ENCODE measurements around the gene DRICH1.
"Not testable (repeated sequence)": the region's sequence is repeated elsewhere in the genome, so short reads cannot be mapped to it uniquely, and the experiment has no call there.

Gene DRICH1

DNA sequence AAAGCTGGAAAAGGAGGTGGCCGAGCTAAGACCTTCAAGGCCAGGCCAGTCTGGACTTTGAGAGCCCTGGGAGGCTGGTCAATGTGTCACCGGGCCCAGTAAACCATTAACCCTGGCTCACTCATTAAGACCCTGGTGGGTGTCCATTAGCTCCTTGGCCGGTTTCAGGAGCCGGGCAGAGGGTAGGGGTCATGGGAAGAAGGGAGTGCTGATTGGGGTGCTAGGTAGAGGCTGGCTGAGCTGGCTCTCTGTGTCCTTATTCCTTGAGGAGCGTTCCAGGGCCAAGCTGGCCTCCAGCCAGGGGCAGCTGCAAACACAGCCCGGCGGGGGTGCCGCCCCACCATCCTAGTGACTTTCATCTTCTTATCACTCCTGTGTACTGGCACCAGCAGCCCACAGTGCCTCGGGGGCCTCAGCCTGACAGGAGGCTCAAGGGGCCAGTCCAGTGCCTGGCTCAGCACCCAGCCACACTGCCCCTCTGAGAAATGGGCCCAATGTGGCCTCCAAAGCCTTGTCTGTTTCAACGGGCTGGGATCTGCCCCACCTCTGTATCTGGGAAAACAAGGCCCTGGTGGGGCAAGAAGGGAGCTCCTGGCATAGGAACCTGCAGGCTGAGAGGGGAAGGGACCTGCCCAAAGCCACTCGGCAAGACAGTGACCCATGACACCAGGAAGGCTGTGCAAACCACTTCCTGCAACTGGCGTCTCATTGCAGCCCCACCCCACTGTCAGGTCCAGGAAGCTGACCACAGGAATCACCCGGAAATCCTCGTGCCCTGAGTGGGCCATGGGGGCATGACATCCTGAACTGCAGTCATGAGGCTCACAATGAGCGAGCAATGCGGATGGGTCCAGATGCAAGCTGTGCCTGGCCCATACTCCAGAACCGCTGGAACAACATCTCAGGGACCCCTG is 43.6 kb upstream of the DRICH1 start:
- no peaks in the 10 kb centered on the region for H3K9me3 Mint-ChIP-seq
- H3K4me3 Mint-ChIP-seq: no peak overlapping the region
- H3K27me3 Mint-ChIP-seq (ENCODE audit: low read depth, poor library complexity): no peaks in the 10 kb centered on the region
- H3K36me3 Mint-ChIP-seq (ENCODE audit: low read depth): peaks cover 7% of the 10 kb centered on the region
- TF ChIP-seq, protein P1, sequence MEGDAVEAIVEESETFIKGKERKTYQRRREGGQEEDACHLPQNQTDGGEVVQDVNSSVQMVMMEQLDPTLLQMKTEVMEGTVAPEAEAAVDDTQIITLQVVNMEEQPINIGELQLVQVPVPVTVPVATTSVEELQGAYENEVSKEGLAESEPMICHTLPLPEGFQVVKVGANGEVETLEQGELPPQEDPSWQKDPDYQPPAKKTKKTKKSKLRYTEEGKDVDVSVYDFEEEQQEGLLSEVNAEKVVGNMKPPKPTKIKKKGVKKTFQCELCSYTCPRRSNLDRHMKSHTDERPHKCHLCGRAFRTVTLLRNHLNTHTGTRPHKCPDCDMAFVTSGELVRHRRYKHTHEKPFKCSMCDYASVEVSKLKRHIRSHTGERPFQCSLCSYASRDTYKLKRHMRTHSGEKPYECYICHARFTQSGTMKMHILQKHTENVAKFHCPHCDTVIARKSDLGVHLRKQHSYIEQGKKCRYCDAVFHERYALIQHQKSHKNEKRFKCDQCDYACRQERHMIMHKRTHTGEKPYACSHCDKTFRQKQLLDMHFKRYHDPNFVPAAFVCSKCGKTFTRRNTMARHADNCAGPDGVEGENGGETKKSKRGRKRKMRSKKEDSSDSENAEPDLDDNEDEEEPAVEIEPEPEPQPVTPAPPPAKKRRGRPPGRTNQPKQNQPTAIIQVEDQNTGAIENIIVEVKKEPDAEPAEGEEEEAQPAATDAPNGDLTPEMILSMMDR (IDR thresholded peaks at IDR 0.05): no peak
- peaks cover 14% of the 10 kb centered on the region for H3K4me1 Mint-ChIP-seq
- no peak for DNase-seq
- no peak overlapping the region for H3K27ac Mint-ChIP-seq

DNA sequence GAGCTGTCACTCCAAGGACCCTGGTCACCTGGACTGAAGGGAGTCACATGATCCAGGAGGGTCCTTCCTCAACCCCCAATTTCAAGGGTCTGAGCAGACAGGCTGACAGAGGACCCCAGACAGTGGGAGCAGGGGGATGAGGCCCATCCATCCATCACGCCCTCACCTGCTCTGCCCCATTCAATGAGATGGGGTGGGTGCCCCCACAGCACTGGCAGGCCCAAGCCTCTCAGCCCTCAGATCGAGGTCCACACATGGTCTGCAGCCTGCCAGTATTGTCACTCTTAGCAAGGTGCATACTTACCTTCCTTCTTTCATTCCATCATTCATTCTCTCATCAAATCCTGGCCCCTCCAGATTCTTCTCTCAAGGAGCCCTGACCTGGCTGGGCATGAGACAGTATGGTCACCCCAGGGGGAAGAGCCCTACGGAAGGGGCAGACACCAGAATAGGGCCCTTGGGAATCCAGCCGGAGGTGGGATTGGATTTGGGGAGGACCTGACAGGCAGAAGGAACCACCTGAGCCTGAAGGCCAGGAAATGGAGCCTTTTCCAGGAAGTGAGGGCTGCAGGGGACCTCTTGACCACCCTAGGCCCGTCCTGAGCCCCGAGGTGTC is 42.9 kb upstream of the DRICH1 start:
- peak overlapping the region; percentile 61 for H3K27ac Mint-ChIP-seq
- peaks cover 14% of the 10 kb centered on the region for H3K4me1 Mint-ChIP-seq
- H3K4me3 Mint-ChIP-seq; H3K27me3 Mint-ChIP-seq (ENCODE audit: low read depth, poor library complexity); H3K36me3 Mint-ChIP-seq (ENCODE audit: low read depth); DNase-seq; H3K9me3 Mint-ChIP-seq: not testable (repeated sequence)

DNA sequence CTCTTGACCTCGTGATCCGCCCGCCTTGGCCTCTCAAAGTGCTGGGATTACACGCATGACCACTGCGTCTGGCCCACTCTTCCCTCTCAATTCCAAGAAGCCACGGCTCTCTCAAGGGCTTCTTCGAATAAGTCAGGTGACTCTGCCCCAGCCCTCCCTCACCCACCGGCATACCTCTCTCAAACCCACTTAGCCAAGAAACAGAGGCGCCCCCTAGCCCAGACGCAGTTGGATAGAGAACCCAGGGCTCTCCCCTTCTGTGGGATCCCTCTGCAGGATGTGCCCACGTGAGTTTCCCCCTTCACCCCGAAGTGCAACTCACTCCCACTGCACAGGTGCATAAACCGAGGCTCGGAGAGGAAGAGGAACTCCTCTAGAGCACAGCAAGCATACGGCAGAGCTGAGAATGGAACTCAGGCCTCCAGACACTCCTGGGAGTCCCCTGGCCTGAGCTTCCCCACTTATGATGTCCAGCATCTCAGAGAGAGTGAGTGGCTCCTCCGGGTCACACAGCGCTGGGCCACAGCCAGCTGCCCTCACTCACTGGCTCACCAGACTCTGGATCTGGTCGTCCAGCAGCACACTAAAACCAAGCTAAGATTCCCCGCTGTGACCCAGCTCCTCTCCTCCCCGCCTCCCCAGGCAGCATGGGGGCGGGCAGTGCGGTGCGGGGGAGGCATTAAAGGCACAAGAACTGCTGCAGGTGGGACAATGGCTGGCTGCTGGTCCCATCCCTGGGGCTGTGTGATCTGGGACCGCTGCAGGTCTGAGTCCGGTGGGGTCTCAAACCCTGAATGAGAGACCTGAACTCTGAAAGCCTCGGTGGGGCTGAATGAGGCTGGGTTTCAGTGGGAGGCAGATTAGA is 41.9 kb upstream of the DRICH1 start:
- DNase-seq: no peak
- Mint-ChIP-seq H3K36me3 (ENCODE audit: low read depth) (peaks cover 4% of the 10 kb centered on the region), H3K4me3 (no peak overlapping the region), H3K27me3 (ENCODE audit: low read depth, poor library complexity) (no peaks in the 10 kb centered on the region), H3K4me1 (peaks cover 14% of the 10 kb centered on the region), H3K9me3 (no peaks in the 10 kb centered on the region), H3K27ac (peak overlapping the region; percentile 69)
- TF ChIP-seq, protein P1 (IDR thresholded peaks at IDR 0.05): no peak

DNA sequence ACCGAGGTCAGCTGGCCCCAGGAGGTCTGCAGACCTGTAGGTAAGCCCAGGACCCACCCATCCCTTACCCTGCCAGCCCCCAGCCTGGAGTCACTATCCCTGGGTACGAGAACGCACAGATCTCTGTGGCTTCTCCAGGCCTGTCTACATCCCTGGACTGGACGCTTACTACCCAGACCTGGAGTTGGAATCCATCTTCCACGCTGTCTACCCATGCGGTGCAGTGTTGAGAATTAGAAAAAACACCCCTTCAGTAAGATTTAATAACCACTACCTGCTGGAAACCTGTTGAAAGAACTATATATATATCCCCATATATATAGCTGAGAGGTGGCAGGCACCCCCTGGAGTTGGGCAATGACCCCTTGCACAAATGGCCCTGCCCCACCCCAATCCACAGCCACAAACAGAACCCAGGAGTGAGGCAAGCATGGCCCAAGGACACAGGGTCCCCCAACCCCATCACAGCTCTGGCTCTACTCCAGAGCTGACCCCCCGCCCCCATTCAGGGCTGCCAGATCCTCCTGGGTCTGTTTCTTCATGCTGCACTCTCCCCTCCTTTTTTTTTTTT is 41.0 kb upstream of the DRICH1 start:
- Mint-ChIP-seq H3K36me3 (ENCODE audit: low read depth) (peaks cover 4% of the 10 kb centered on the region), H3K27ac (peak overlapping the region; percentile 42), H3K27me3 (ENCODE audit: low read depth, poor library complexity) (no peaks in the 10 kb centered on the region), H3K4me1 (peaks cover 12% of the 10 kb centered on the region), H3K4me3 (no peak overlapping the region), H3K9me3 (no peaks in the 10 kb centered on the region)
- TF ChIP-seq, protein P1 (IDR thresholded peaks at IDR 0.05): no peak
- DNase-seq: no peak

DNA sequence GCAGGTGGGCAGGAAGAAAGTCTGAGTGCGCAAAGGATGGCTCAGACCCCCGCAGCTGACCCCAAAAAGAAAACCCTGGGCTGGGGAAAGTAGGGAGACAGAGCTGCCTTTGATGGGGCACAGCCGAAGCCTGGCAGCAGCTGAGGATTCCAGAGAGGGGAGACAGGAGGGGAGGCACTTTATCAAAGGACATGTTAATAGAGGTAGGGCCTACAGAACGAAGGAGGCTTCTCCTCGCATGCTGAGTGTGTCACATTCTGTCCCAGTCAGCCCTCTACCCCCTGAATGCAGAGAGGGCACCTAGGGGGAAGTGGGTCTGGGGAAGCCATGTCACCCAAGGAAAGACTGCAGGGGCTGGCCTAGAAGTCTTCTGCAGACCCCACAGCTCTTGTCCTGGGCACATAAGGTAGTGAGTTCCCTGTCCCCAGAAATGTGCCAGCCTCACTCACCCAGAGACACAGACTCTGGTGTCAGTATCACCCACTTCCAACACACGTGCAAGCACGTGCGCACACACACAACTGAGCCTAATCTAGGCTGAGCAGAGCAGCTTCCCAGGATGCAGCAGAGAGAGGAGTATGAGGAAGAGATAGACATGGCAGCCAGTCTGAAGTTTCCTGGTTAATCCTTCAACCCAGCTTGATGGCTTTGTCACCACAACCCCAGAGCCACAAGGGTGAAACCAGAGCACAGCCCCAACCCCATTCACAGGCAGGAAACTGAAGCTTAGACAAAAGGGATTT is 40.4 kb upstream of the DRICH1 start:
- H3K4me3 Mint-ChIP-seq; H3K9me3 Mint-ChIP-seq; H3K27me3 Mint-ChIP-seq (ENCODE audit: low read depth, poor library complexity); DNase-seq; H3K27ac Mint-ChIP-seq; H3K36me3 Mint-ChIP-seq (ENCODE audit: low read depth); H3K4me1 Mint-ChIP-seq: not testable (repeated sequence)

DNA sequence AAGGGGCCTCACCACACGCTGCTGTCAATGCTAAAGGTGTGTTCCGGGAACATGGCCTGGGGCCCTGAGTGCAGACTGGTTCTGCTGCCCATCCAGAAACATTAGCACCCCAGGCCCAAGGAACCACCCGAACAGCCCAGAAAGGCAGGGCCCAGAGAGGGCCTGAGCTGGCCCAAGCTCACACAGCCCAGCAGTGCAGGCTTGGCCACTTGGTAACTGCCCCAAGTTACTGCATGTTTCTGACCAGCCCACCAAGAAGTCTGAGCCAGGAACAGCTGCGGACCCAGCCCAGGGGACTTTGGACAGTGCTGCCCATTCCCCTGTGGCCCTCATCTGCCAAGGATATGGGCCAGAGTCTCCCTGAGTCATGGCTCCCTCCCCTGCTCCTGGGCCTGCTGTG is 39.3 kb upstream of the DRICH1 start:
- H3K9me3 Mint-ChIP-seq; DNase-seq; H3K4me1 Mint-ChIP-seq; H3K27ac Mint-ChIP-seq; H3K27me3 Mint-ChIP-seq (ENCODE audit: low read depth, poor library complexity); H3K4me3 Mint-ChIP-seq: not testable (repeated sequence)
- H3K36me3 Mint-ChIP-seq (ENCODE audit: low read depth): peaks cover 14% of the 10 kb centered on the region

Data from nephron progenitor cell (in vitro differentiated cells).